Right forelimb (tissue), 1 donor: ENCODE measurements around the gene PRSS57.
A peak's percentile ranks its signal among the peaks of the same experiment; 100 is the strongest.
"Not testable (repeated sequence)": the region's sequence is repeated elsewhere in the genome, so short reads cannot be mapped to it uniquely, and the experiment has no call there.

Experiments used
- DNase-seq: peaks from one replicate; pipeline ENCODE4 v3.0.0-alpha.2; 2018

Gene PRSS57

GRCh38 chr19:722553-723101 is 27.4 kb upstream of the PRSS57 start:
- DNase-seq, result no peak

DNA sequence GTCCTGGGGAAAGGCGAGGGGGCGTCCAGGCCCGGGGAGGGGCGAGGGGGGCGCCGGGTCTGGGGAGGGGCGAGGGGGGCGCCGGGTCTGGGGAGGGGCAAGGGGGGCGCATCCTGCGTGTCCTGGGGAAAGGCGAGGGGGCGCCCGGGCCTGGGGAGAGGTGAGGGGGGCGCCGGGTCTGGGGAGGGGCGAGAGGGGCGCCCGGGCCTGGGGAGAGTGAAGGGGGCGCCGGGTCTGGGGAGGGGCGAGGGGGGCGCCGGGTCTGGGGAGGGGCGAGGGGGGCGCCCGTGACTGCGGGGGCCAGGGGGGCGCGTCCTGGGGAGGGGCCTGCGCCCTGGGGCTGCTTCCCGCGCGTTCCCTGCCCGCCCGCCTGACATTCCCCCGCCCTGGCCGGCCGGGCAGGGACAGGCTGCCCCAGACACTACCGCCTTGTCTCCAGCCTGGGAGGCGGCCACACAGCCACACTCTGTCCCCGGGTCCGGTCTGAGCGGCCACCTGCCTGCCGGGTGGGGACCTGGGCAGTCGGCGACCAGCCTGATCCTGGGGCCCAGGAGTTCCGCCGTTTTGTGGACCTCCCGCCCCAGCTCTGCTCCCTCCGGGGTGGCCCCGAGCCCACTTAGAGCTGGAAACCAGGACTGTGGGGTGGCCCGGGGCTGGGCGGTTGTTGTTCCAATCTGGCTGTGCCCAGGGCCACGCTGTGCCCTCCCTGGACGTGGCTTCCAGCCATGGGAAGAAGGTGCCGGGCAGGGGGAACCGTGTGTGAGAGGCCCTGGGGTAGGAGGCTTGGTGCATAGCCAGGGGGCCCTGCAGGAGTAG is 25.3 kb upstream of the PRSS57 start:
- DNase-seq, result no peak

DNA sequence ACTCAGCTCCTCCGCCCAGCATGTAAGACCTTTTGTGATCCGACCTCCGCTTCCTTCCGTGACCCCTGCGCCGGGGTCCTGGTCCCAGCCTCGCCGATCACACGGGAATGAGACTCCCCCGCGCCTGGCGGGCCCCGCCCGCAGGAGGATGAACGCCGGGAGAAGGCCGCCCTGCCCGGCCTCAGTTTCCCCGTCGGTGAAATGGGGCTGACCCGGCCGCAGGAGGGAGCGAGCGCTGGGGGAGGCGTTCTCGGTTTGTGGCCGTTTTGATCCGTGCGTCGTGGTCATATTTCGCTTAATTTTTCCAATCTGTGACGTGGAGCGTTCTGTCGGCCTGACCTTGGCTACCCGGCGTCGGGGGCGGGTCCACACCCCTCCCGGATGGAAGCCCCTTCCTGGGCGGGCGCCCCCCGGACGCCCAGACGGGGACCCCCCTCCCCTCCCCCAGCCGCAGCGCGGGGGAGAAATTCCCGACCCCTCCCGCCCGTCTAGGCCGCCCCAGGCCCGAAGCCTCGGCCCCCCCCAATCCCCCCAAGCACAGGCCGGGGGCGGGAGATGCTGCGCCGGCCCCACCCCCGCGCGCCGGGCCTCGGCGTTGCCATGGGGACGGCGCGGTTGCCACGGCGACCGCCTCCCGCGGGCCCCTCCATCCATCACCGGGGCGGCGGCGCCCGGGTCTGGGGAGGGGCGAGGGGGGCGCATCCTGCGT is 24.5 kb upstream of the PRSS57 start:
- DNase-seq, result peak; percentile 79

GRCh38 chr19:718991-719512 is 23.8 kb upstream of the PRSS57 start:
- peak; percentile 82 for DNase-seq

DNA sequence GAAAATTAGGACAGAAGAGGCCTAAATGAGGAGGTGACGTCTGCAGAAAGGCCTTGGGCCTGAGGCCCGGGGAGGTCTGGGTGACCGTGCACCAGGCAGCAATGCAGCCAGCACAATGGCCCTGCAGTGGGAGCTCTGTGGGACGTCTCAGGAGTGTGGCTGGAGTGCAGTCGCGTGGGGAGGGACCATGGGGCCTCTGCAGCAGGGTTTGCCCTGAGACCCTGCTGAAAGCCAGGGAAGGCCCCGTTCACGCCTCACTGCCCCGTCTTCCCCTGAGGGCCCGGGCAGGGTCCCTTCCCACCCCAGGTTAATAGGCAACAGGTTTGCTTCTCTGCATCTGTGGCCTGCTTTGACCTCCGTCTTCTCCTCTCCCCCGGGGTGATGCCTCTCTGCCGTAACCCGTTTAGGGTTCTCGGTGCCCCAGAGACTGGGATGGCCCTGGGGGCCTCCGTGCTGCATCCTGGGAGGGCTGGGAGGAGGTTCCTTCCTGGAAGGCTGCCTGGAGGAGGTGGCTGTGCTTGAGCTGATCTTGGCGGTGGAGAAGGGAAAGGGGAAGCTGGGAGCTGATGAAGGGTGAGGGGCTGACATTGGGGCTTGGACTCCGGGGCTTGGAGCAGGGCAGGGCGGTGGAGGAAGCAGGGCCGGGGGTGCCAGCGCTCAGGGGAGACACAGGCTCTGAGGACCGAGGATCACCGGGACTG is 23.1 kb upstream of the PRSS57 start:
- no peak for DNase-seq

DNA sequence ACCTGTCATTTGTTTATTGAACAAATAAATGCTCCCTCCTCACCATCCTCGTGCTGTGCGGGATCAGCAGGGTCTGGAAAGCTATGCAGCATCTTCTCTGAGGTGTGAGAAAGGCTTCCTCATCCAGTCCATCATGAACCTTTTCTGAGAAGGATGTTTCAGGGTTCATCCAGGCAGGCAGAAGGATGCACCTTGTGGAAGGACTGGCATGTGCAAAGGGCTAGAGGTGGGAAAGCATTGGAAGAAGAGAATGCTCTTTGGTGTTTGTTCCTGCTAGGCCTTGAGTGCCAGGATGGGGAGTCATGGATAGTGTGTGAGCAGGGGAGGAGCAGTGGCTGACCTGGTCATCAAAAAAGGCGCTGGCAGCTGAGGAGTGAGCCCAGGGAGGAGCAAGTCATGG is 20.1 kb upstream of the PRSS57 start:
- DNase-seq, result no peak

- no peak for DNase-seq
Observed at GRCh38 chr19:711254-711653, 16.0 kb upstream of the PRSS57 start.

- DNase-seq, result no peak
Observed at GRCh38 chr19:710767-711166, 15.5 kb upstream of the PRSS57 start.

DNA sequence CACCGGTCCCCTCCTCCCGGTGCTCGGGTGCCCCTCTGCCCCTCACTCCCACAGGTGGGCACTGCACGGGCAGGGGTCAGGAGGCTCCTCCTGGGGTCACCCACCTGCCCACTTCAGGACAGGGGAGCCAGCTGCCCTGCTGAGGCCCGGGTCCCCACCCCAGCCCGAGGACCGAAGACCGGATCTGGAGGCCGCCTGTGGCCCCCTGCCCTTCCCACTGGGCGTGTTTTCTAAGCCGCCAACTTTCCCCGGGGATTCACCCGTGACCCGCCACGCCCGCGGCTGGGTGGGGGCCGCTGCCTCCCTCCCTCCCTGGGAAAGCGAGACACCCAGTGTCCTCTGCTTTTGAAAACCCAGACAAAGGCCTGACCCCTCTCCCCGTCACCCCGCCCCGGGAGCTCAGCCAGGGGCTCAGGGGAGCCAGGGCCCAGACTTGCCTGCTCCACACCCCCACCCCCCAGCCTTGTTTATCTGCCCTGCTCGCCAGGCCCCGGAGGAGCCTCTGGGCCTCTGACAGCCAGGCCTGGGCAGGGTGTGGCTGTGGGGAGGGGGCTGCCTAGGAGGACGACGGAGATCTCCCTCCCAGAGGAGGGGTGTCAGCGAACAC is 14.8 kb upstream of the PRSS57 start:
- DNase-seq, result no peak

DNA sequence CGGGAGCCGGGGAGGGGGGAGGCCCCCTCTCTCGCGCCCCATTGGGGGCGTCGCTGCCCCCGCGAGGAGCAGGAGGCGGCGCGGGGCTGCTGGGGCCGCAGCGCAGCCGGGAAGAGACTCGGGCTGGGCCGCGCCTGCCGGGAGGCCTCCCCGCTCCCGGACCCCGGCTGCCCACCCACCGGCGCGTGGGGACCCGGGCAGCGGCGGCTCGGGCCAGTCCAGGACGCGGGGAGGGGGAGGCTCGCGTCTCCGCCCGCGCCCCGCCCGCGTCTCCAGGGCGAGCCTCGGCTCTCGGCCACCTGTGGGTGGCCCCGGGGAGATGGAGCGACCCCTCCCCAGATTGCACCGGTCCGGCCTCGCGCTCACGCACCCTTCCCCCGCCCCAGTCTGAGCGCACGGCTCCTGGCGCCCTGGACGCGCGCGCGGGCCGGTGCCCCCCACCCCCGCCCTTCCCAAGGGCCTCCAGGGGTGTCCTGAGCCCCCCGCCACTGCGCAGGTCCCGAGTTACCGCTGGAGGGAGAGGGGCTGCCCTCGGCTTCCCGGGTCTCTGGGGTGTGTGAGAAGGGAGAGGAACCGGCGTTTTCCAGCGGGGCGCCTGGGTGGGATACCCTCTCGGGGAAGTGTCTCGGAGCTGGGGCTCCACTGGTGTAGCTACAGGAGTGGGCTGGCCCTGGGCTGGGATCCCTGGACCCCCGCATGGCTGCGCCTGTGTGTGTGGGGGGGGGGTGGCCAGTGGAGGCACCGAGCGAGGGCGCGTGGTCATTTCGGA is 14.1 kb upstream of the PRSS57 start:
- no peak for DNase-seq

DNA sequence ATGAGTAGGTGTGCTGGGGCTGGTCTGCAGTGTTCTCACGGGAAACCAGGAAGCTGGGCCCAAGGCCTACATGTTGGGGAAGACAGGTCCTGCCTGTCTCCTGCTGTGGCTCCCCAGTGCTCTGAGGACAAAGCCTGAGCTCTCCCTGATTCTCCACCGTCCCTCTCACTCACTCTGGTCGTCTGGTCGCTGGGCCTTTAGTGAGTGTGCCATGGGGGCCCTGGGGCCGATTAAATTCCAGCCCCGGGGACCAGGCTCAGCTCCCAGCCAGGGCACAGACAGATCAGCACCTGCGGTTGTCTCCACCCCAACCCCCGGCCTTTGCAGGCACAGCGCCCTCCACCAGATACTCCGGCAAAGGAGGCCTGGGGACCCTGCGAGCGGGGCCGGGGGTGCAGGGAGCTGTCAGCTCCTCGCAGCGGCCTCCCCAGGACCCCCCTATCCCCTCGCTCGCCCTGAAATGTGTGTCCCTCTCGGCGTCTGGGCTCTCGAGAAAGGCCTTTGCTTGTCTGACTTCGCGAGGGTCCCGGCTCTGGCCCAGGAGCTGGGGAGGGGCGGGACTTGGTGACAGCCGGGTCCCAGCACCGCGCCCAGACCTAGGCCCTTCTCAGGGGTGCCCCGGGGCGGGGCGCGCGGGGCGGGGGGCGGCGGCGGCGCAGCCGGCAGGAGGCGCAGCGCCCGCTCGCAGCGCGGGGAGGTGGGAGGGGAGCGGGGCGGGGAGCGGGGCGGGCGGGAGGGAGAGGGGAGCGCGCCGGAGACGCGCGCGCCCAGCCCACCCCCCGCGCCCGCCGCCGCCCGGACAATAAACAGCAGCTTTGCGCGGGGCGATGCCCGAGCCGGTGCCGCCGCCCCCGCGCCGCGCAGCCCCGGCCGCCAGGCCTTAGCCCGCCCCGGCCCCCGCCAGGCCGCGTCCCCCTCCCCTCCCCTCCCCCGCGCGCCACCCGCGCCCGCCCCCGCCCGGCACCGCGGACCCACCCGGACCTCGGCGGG is 13.2 kb upstream of the PRSS57 start, which contains the start of gene PALM:
Gene PALM, plus strand, starts transcription at position 782 of the 990 bp plus-strand sequence. CDS start 212 bp downstream, outside the sequence.
- DNase-seq, result no peak

DNA sequence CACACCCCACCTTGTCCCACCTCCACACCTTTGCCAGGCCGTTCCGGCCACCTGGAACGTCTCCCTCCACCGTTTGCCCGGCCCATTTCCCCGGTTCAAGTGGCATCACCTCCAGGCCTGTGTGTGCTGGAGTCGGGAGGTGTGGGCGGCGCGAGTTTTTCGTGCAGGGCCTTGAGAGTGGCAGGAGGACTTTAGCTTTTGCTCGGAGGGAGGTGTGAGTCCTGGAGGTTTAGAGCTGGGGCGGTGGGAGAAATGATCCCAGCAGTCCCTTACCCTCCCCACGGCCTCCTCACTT is 9.1 kb upstream of the PRSS57 start:
- DNase-seq, result no peak

DNA sequence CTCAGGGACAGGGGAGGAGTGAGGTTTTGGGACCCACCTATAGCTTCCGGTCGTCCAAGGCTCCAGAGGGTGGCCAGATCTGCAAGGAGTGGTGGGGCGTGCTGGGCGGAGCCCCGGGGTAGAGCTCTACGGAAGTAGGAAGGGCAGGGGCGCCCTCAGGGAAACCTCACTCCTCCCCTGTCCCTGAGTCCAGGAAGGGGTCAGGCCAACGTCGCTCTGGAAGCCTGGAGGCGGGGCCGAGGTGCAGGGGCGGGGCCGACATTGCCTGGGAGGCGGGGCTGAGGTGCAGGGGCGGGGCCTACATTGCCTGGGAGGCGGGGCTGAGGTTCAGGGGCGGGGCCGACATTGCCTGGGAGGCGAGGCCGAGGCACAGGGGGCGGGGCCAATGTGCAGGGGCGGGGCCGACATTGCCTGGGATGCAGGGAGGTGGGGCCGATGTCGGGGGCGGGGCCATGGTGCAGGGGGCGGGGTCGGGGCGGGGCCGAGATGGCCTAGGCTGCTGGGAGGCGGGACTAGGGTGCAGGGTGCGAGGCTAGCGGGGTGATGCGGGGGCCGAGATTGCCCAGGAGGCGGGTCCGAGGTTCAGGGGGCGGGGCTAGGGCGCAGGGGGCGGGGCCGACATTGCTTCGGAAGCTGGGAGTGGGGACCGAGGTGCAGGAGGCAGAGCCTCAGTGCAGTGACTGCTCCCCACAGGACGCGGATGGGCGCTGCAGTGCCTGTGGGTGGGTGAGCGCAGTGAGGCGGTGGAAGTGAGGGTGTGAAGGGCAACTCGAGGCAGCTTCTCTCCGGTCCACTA is 8.6 kb upstream of the PRSS57 start:
- DNase-seq, result peak; percentile 77

- DNase-seq, result no peak
Observed at GRCh38 chr19:703329-703650, 8.0 kb upstream of the PRSS57 start.

DNA sequence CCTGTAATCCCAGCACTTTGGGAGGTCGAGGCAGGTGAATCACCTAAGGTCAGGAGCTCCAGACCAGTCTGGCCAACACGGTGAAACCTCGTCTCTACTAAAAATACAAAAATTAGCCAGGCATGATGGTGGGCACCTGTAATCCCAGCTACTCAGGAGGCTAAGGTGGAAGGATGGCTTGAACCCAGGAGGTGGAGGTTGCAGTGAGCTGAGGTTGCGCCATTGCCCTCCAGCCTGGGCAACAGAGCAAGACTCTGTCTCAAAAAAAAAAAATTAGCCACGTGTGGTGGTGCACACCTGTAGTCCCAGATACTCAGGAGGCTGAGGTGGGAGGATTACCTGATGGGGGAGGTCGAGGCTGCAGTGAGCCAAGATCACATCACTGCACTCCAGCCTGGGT is 7.6 kb upstream of the PRSS57 start:
- not testable (repeated sequence) for DNase-seq

DNA sequence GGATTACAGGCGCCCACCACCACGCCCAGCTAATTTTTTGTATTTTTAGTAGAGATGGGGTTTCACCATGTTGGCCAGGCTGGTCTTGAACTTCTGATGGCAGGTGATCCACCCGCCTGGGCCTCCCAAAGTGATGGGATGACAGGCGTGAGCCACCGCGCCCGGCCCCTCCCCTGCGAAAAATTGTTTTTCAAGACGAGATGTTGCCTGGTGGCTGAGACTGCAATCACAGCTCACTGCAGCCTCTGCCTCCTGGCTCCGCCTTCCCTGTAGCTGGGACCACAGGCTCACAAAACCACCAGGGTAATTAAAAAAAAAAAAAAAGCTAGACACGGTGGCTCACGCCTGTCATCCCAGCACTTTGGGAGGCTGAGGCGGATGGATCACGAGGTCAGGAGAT is 4.6 kb upstream of the PRSS57 start:
- not testable (repeated sequence) for DNase-seq

- not testable (repeated sequence) for DNase-seq
Observed at GRCh38 chr19:698529-698928, 3.3 kb upstream of the PRSS57 start.

DNA sequence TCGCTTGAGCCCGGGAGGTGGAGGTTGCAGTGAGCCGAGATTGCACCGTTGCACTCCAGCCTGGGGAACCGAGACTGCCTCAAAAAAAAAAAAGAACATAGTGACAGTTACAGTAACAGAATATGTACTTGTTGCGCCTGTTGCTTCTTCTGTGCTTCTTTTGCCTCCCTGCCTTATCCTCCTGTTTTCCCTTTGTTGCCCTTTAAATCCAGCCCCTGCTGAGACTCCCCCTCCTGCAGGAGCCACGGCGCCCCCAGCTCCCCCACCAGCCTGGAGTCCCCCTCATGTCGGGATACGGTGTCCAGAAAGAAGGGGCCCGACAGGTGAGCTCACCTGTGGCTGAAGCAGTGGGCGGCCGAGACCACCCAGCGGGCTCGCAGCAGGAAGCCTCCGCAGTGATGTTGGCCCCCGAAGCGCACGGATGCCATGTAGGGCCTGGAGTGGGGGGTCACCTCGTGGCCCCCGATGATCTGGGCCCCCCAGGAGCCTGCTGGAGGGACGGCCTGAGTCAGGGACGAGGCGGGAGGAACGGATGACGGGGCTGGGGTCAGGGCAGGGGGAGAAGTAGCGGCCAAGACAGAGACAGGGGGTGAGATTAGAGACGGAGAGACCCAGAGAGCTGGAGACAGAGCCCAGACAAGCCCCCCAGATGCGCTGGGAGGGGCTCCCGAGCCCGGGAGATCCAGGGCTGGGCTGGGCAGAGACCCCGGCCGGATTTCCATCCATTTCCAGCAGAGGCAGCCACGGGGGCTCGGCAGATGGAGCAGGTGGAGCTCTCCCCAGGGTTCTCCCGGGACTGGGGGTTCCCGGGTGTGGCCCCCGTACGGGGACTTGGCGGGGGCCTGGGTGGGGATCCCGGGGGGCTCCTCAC is 536 bp downstream of the PRSS57 start:
- DNase-seq, result no peak

GRCh38 chr19:690203-690602 is 5.0 kb downstream of the PRSS57 start:
- DNase-seq, result no peak
